ENCODE results near the gene HMCN2. TPM values are rescaled to one million over a fixed set of nuclear protein-coding genes. Genes with fewer than 3 reads are reported as not detected.

Gene HMCN2
- total RNA-seq, 1 experiment from 2014 or later, result 8.6 TPM

DNA sequence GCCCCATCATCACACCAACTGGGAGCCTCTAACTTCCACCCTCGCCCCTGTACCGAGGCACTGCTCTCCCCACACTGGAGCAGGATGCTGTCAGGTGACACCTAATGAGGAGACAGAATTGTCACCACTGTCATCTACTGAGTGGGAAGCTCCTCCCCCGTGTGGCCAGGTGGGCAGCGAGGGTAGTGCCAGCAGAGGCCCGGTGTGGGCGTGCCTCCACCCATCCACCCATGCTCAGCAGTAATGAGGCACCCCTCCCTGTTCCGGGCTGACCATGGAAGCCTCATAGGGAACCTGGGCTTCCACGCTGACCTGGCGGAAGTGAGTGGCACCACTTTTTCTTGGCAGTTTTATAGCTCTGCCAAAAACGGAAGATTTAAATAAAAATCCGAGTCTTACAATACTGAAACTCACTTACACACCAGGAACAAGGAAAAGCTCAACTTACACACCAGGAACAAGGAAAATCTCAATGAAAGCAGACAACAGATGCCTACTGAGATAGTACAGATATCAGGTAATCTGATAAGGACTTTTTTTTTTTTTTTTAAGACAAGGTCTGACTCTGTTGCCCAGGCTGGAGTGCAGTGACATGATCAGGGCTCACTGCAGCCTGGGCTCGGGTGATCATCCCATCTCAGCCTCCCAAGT, 148.6 kb downstream of the HMCN2 start:
- Mint-ChIP-seq H3K27me3 (ENCODE audit: low read depth) (no peaks in the 10 kb centered on the region; the same call in none of the 2 replicates), H3K9me3 (peaks cover 0 to under 1% of the 10 kb centered on the region in 2 experiments; a peak in 1 of 5 replicates), H3K4me1 (no peaks in the 10 kb centered on the region), H3K36me3 (ENCODE audit: insufficient read depth in 1 of 3, low read depth in 3 of 3) (peaks cover 4 to 15% (median 5%) of the 10 kb centered on the region in 3 experiments; a peak in 5 of 7 replicates), H3K27ac (no peak overlapping the region), H3K4me3 (no peak overlapping the region)
- no peak overlapping the region for H4K5ac ChIP-seq (ENCODE audit: insufficient read length, low read depth, low read length)
- no peak overlapping the region for H4K8ac ChIP-seq (replicated peaks; ENCODE audit: insufficient read length, low read depth, low read length)
- H3K4me1 ChIP-seq (ENCODE audit: insufficient read depth, low read length), result no peaks in the 10 kb centered on the region
- H2BK5ac ChIP-seq (ENCODE audit: insufficient read length, low read length), result no peak overlapping the region
- H2BK12ac ChIP-seq (ENCODE audit: insufficient read length, low read depth, low read length), result no peak overlapping the region
- H3T11ph ChIP-seq (ENCODE audit: low read length), result no peak overlapping the region
- no peak overlapping the region for H4K91ac ChIP-seq (ENCODE audit: insufficient read length, low read depth, low read length)
- no peak overlapping the region for H3K9ac ChIP-seq (ENCODE audit: extremely low read depth, insufficient read length, low read length)
- no peak overlapping the region for H3K4me2 ChIP-seq (ENCODE audit: insufficient read depth, insufficient read length, low read length)
- TF ChIP-seq, protein P1, sequence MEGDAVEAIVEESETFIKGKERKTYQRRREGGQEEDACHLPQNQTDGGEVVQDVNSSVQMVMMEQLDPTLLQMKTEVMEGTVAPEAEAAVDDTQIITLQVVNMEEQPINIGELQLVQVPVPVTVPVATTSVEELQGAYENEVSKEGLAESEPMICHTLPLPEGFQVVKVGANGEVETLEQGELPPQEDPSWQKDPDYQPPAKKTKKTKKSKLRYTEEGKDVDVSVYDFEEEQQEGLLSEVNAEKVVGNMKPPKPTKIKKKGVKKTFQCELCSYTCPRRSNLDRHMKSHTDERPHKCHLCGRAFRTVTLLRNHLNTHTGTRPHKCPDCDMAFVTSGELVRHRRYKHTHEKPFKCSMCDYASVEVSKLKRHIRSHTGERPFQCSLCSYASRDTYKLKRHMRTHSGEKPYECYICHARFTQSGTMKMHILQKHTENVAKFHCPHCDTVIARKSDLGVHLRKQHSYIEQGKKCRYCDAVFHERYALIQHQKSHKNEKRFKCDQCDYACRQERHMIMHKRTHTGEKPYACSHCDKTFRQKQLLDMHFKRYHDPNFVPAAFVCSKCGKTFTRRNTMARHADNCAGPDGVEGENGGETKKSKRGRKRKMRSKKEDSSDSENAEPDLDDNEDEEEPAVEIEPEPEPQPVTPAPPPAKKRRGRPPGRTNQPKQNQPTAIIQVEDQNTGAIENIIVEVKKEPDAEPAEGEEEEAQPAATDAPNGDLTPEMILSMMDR (conservative IDR thresholded peaks at IDR 0.05), result no peak
- H3K27ac ChIP-seq (ENCODE audit: insufficient read length, low read depth, low read length), result no peak overlapping the region
- H3K79me2 ChIP-seq (ENCODE audit: insufficient read depth, low read length), result no peaks in the 10 kb centered on the region
- no peaks in the 10 kb centered on the region for H3K27me3 ChIP-seq (ENCODE audit: insufficient read depth, low read length)
- no peak overlapping the region for H2BK15ac ChIP-seq (ENCODE audit: low read depth, low read length)
- H3K4ac ChIP-seq (ENCODE audit: low read depth, low read length), result no peak overlapping the region
- no CpG with 5 or more reads among the region's 12 CpGs for WGBS (ENCODE audit: extremely low coverage, insufficient read length, low lambda C conversion rate)
- H3K23ac ChIP-seq (ENCODE audit: insufficient read length, low read depth, low read length), result no peak overlapping the region
- no peaks in the 10 kb centered on the region for H3K23me2 ChIP-seq (ENCODE audit: insufficient read length, low read depth, low read length, poor library complexity, severe bottlenecking)
- H3K79me1 ChIP-seq (ENCODE audit: insufficient read depth, low read depth, low read length, poor library complexity, severe bottlenecking), result no peaks in the 10 kb centered on the region
- DNase-seq, result no peak
- no peak overlapping the region for H3K56ac ChIP-seq (ENCODE audit: insufficient read length, low read depth, low read length)
- H2BK20ac ChIP-seq (ENCODE audit: low read depth, low read length, poor library complexity, severe bottlenecking), result no peak overlapping the region
- H2AFZ ChIP-seq (ENCODE audit: low read length), result no peak overlapping the region
- no peak overlapping the region for H3K18ac ChIP-seq (ENCODE audit: insufficient read length, low read depth, low read length)
- no peak overlapping the region for H3K14ac ChIP-seq (ENCODE audit: insufficient read depth, low read length)
- H4K20me1 ChIP-seq (ENCODE audit: control insufficient read depth, insufficient read depth, insufficient read length), result no peaks in the 10 kb centered on the region
- no peaks in the 10 kb centered on the region for H3K9me3 ChIP-seq (ENCODE audit: control insufficient read depth, low read depth, low read length)
- H2AK5ac ChIP-seq (ENCODE audit: insufficient read length, low read length), result no peak overlapping the region
- no peak overlapping the region for H2BK120ac ChIP-seq (ENCODE audit: low read depth, low read length, poor library complexity, severe bottlenecking)

Measured in H9 (cell line).